Measurements from ENCODE around the gene SRY.
"Not testable (repeated sequence)": the region's sequence is repeated elsewhere in the genome, so short reads cannot be mapped to it uniquely, and the experiment has no call there.

Gene SRY

DNA sequence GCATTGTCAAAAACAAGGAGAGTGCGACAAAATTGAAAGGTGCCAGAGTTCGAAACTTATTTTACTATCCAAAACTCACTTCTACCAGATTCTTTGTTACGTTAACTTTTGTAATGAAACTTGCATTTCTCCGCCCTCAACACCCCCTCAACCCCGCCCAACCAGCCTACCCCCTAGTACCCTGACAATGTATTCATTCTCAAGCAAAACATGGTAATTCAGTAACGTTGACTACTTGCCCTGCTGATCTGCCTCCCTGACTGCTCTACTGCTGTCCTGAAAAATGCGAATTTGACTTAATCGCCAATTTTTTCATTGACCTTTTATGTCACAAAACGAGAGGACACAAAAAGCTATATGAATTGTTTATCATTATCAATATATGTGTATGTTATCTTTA, at the start of gene SRY:
SRY (minus strand) TSS at position 83 of the 400 bp plus-strand sequence; CDS start at position 4, 79 bp downstream.
- no peak for DNase-seq (ENCODE audit: low spot score)

DNA sequence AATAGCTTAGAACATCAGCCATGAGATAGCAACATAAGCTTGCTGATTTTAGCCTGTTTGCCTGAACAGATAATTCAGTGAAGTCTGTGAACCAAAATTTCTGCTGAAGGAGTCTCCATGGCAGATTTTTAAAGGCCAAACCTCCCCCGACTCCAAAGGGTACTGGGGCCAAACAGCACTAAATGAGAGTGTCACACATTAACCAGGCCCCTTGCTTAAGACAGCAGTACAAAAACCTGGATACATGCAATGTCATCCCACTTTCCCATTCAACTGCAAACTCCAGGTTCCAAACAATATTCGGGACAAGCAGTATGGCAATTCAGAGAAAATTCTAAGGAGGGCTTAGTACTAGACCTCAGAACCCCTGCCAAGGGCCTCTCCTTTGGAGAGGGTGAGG, 49.6 kb upstream of the SRY start:
- no peak for DNase-seq (ENCODE audit: low spot score)

DNA sequence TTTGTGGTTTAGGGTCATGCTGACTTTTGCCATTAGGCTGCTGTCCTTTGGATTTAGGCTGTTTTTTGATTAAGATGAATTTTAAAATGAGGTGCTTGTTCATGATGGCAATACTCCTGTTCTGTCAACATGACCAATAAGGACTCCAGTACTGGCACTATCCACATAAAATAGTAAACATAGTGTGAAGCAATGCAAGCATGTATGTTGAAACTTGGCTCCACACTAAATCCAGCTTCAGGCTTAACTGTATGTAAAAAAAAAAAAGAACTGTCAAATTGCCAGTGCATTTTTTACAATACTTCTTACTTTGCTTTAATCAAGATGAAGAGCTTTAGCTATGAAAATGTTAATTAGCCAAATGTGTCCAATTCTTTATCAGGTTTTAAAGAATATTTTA, 47.7 kb upstream of the SRY start:
- no peak for DNase-seq (ENCODE audit: low spot score)

DNA sequence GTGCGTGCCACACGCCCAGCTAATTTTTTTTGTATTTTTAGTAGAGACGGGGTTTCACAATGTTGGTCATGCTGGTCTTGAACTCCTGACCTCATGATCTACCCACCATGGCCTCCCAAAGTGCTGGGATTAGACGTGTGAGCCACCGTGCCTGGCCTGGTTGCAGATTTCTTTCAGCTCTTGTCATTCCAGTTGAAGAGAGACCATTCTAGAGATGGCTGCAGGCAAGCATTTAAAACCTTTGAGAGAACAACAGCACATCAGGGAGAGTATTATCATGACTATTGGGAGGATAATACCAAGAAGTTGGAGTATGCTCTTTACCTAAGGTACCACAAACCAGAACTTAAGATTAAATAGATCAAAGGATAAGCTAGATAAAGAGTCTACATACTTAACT, 41.0 kb upstream of the SRY start:
- no peak for DNase-seq (ENCODE audit: low spot score)

DNA sequence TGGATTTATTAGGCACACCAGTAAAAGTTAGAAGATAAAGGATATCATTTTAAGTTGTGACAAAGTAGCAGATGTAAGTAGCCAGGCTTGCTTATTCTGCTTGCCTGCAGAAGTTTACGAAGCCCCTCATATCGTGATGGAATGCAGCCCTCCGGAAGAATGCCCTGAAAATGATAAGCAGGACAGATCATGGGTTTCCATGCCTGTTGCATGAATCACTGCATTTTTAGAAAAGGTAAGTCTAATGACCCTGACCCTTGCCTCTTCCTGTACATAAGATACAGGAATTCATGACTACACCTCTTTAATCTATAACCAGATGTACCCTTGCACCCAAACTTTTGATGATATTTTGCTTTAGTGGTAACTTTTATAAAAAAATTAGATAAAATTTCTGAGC, 37.0 kb upstream of the SRY start:
- DNase-seq (ENCODE audit: low spot score) = no peak

DNA sequence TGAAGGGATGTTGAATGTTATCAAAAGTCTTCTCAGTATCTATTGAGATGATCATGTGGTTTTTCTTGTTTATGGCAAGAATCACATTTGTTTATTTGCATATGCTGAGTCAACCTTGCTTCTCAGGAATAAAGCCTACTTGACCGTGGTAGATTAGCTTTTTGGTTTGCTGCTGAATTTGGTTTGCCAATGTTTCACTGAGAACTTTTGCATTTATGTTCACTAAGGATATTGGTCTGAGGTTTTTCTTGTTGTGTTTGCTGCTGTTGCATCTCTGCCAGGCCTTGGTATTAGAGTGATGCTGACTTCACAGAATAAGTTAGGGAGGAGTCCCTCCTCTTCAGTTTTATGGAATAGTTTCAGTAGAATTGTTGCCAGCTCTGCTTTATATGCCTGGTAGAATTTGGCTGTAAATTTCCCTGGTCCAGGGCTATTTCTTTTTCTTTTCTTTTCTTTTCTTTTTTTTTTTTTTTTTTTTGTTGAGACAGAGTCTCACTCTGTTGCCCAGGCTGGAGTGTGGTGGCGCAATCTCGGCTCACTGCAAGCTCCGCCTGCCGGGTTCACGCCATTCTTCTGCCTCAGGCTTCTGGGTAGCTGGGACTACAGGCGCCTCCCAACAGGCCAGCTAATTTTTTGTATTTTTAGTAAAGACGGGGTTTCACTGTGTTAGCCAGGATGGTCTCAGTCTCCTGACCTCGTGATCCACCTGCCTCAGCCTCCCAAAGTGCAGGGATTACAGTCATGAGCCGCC, 29.8 kb upstream of the SRY start:
- not testable (repeated sequence) for DNase-seq (ENCODE audit: low spot score)

DNA sequence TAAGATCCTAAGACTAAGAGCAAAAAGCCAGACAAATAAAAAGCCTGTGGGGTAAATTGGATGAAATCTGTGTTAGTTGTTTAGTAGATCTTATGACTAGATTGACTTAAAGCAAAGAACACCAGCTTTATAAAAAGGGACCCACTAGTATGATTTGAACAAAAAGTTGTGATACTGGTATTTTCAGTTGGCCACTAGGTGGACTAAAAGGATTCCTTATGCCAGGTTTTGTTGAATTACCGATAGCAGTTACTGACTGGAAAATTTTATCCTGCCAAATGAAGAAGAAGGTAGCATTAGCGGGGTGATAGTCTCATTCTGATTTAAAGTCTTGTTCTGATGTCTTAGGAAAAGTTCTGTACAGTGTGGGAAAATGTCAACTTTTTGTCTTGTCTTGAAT, 12.8 kb upstream of the SRY start:
- no peak for DNase-seq (ENCODE audit: low spot score)

DNA sequence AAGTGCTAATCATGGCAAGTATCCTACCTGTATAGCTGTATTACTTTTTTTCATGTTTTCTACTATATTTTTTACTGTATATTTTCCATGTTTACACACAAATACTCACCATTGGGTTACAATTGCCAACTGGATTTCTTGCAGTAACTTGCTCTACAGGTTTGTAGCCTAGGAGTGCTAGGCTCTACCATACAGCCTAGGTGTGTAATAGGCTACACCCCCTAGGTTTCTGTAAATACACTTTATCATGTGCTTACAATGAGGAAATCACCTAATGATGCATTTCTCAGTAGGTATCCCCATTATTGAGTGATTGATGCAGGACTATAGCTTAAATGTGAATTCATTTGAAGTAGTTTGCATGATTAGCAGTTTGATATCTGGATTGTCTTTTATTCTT, 10.5 kb upstream of the SRY start:
- DNase-seq (ENCODE audit: low spot score) = no peak

DNA sequence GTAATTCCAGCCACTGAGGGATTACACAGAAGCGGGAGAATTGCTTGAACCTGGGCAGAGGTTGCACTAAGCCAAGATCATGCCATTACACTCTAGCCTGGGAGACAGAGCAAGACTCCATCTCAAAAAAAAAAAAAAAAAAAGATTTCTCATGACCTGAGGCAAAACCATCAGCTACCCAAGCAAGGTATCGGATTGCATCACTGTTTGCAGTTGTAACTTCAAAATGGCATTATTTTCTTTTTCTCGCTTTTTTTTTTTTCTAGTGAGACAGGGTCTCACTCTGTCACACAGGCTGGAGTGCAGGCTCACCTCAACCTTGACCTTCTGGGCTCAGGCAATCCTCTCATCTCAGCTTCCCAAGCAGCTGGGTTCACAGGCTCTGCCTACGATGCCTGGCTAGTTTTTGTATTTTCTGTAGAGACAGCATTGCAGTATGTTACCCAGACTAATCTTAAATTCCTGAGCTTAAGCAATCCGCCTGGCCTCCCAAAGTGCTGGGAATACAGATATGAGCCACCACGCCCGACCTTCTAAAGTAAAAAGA, 9.6 kb upstream of the SRY start:
- no peak for DNase-seq (ENCODE audit: low spot score)

DNA sequence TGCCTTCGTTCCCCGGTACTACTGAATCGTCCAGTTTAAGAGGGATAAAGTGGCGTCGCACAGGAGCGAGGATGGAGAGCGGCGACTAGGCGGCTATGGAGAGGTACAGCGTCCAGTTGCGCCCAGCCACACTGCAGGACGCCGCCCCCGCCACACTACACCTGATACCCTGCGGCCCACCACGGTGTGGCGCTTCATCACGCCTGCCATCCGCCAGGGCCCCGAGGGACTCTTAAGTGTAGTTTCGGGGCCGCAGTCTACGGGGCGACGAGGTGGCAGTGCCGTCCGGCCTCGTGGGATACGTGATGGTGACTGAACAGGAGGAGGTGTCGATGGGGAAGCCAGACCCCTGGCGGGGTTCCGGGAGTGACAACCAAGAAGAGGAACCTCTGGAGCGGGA, 2.3 kb upstream of the SRY start:
- no peak for DNase-seq (ENCODE audit: low spot score)

DNA sequence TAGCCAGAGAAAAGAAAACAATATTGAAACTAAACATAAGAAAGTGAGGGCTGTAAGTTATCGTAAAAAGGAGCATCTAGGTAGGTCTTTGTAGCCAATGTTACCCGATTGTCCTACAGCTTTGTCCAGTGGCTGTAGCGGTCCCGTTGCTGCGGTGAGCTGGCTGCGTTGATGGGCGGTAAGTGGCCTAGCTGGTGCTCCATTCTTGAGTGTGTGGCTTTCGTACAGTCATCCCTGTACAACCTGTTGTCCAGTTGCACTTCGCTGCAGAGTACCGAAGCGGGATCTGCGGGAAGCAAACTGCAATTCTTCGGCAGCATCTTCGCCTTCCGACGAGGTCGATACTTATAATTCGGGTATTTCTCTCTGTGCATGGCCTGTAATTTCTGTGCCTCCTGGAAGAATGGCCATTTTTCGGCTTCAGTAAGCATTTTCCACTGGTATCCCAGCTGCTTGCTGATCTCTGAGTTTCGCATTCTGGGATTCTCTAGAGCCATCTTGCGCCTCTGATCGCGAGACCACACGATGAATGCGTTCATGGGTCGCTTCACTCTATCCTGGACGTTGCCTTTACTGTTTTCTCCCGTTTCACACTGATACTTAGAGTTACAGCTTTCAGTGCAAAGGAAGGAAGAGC, 488 bp downstream of the SRY start:
- DNase-seq (ENCODE audit: low spot score) = no peak
